GM12878 (cell line): Measurements from ENCODE around the gene RERE. TPM values are rescaled to one million over a fixed set of nuclear protein-coding genes. Genes with fewer than 3 reads are reported as not detected.

Experiments
- ATAC-seq: fragments of 200-7000 bp; cut with Tn5 transposase; 3 replicates; pipeline ENCODE4 v1.9.1; 2020; ENCODE audit warnings: mild to moderate bottlenecking, moderate library complexity
- BruUV-seq: library from RNA; stranded (reverse); fragments of 400-500 nt; replicated peaks from 2 replicates; lab custom pipeline; 2021; lab: Mats Ljungman, UMichigan
- CTCF ChIA-PET: fragments of 300-600 bp; sonication (Branson Sonifier 250); formaldehyde crosslinking; extraction: SDS; loops from one replicate; lab custom pipeline; 2021; ENCODE audit warnings: inconsistent platforms; lab: Yijun Ruan, JAX
- POLR2A ChIA-PET: fragments of 350-600 bp; formaldehyde crosslinking; extraction: SDS; loops from one replicate; lab custom pipeline; 2021; ENCODE audit warnings: inconsistent platforms; lab: Charles Lee
- RAD21 ChIA-PET: fragments of 300-600 bp; sonication (Branson Sonifier 250); formaldehyde crosslinking; loops from one replicate; lab custom pipeline; 2023; ENCODE audit warnings: antibody characterized with exemption; ENCODE audit not compliant: unreplicated experiment; lab: Charles Lee
- SMC1A ChIA-PET: fragments of 300-600 bp; sonication (Branson Sonifier 250); formaldehyde crosslinking; loops from one replicate; lab custom pipeline; 2023; ENCODE audit not compliant: unreplicated experiment, uncharacterized antibody; lab: Charles Lee
- DNase-seq: peaks from one replicate; pipeline ENCODE4 v3.0.0-alpha.2; 2011; ENCODE audit warnings: low read depth, low spot score
- FAIRE-seq: peaks from 3 replicates; lab custom pipeline; 2011; peaks lifted over from hg19 to GRCh38; lab: Jason Lieb, UNC
- H2AFZ ChIP-seq: 2 replicates; pipeline ENCODE4 v1.6.0; 2011; ENCODE audit warnings: low read depth, low read length, control low read depth; ENCODE audit not compliant: control insufficient read depth
- H3K27ac ChIP-seq: 2 replicates; pipeline ENCODE4 v1.5.1; 2011; ENCODE audit warnings: control low read depth; ENCODE audit not compliant: control insufficient read depth, insufficient read depth
- H3K27me3 ChIP-seq, 2 experiments: replicated peaks in 1 of 2; 2 replicates each; pipeline versions ENCODE4 v1.6.0 to v1.6.1; 2011; ENCODE audit warnings: low read length in 1 of 2; ENCODE audit not compliant: control insufficient read depth in 2 of 2, insufficient read depth in 2 of 2
- H3K36me3 ChIP-seq, 2 experiments: 2 replicates each; pipeline ENCODE4 v1.5.1; 2011; ENCODE audit warnings: low read length in 1 of 2; ENCODE audit not compliant: control insufficient read depth in 2 of 2, insufficient read depth in 2 of 2
- H3K4me1 ChIP-seq: 2 replicates; pipeline ENCODE4 v1.6.1; 2011; ENCODE audit warnings: mild to moderate bottlenecking, low read length, moderate library complexity, mixed read lengths; ENCODE audit not compliant: control insufficient read depth, insufficient read depth
- H3K4me2 ChIP-seq: 2 replicates; pipeline ENCODE4 v1.6.0; 2011; ENCODE audit warnings: control low read depth; ENCODE audit not compliant: control insufficient read depth, insufficient read depth
- H3K4me3 ChIP-seq: fragments of 200-600 bp; sonication (generic); 2 replicates; pipeline ENCODE4 v1.5.1; 2016
- H3K79me2 ChIP-seq: 2 replicates; pipeline ENCODE4 v1.6.0; 2011; ENCODE audit warnings: low read length; ENCODE audit not compliant: control insufficient read depth, insufficient read depth
- H3K9ac ChIP-seq: 2 replicates; pipeline ENCODE4 v1.8.0; 2011; ENCODE audit warnings: low read length, control low read depth, mixed read lengths; ENCODE audit not compliant: control insufficient read depth, insufficient read depth
- H3K9me3 ChIP-seq: replicated peaks from 3 replicates; pipeline ENCODE4 v1.5.1; 2011; ENCODE audit warnings: mild to moderate bottlenecking, low read length; ENCODE audit not compliant: control insufficient read depth, insufficient read depth
- H4K20me1 ChIP-seq: 2 replicates; pipeline ENCODE4 v1.6.0; 2011; ENCODE audit not compliant: control insufficient read depth, insufficient read depth
- CHD4 ChIP-seq: fragments of 200-600 bp; sonication (generic); IDR thresholded peaks from 2 replicates; pipeline ENCODE4 v1.6.1; 2016; ENCODE audit warnings: mild to moderate bottlenecking
- MEF2A ChIP-seq: IDR thresholded peaks from 2 replicates; pipeline ENCODE4 v1.6.1; 2011; ENCODE audit warnings: low read depth, mild to moderate bottlenecking, low read length, moderate library complexity; ENCODE audit not compliant: insufficient read depth
- WGBS: methylation state at CpG from one replicate; pipeline ENCODE4 v1.1.6; 2016; ENCODE audit warnings: low lambda C conversion rate; ENCODE audit not compliant: insufficient replicate concordance, insufficient coverage; ENCODE audit errors: missing lambda C conversion rate; 5-methylcytosine and 5-hydroxymethylcytosine counted together
- in situ Hi-C: fragments of 300-500 bp; cut with MboI; formaldehyde crosslinking; loops from 9 replicates; pipeline ENCODE4 v1.14.3; 2018; ENCODE audit warnings: mixed read lengths
- intact Hi-C: fragments of 100-400 bp; cut with micrococcal nuclease; formaldehyde crosslinking; loops from one replicate; pipeline ENCODE4 v1.14.2; 2022; ENCODE audit not compliant: unreplicated experiment
- polyA plus RNA-seq, 11 experiments: library from polyadenylated mRNA; depleted of rRNA in 4 of 11; unstranded in 6 of 11; stranded (reverse) in 5 of 11; fragments of >200 nt; fragmentation: Nextera tagmentation in 4 of 11; fragmentation: Illumina TruSeq in 1 of 11; extraction: Ambion mirVana in 4 of 11; extraction: Trizol in 1 of 11; gene quantifications; 1 replicate in 1 of 11; 2 replicates in 10 of 11; pipeline versions ENCODE4 v1.2.1 to v1.2.3, GENCODE V29; 2011 to 2016; ENCODE audit warnings: inconsistent platforms in 2 of 11, missing spikeins in 2 of 11, low read depth in 1 of 11
- total RNA-seq, 4 experiments: library from RNA; depleted of rRNA in 3 of 4; stranded (reverse); fragments of >200 nt in 3 of 4; fragmentation: Illumina TruSeq in 1 of 4; extraction: Trizol in 1 of 4; gene quantifications; 2 replicates each; pipeline versions ENCODE4 v1.2.1 to v1.2.3, GENCODE V29; 2013 to 2021
- TF ChIP-seq, protein P1 (sequence below): IDR thresholded peaks from 2 replicates; pipeline ENCODE4 v1.6.1; 2012; ENCODE audit warnings: low read depth, low read length, improper control_type of control experiment
- TF ChIP-seq, protein P2 (sequence below): fragments of 450-650 bp; IDR thresholded peaks from 2 replicates; pipeline ENCODE4 v1.6.1; 2017; ENCODE audit warnings: borderline replicate concordance

Gene RERE
- total and polyA plus RNA-seq, 10 of the 15 experiments (the other 5 are each of a cell fraction or from before 2014, with no cell fraction given): 5.2 to 60.5 (median 20.2) TPM

DNA sequence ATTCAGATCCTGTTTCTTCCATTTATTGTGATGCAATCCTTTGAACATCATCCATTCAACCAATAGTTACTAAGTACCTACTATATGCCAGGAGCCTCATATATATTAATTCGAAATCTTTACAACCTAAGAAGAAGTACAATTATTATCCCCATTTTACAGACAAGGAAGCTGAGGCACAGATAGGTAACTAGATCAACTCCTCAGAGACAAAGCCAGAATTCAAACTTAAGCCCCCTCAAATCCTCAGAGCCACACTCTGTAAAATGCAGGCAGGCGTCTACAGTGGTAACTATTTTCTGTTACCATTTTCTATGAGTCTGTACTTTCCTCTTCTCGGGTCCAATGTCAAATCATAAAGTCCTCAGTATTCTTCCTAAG, 391.7 kb downstream of the RERE start:
- H2AFZ ChIP-seq: no peak overlapping the region
- ATAC-seq (no peak), FAIRE-seq (no peak), DNase-seq (no peak)
- SMC1A ChIA-PET: interaction anchor here (0.7 to 1.6 kb wide), 2 partner anchors 85 to 278 kb away, joined by 3 to 5 read pairs; no protein-coding TSS in a partner anchor
- WGBS: 94% methylated on average over 3 of the region's 3 CpGs
- no peak overlapping the region for H3K27ac ChIP-seq
- H3K36me3 ChIP-seq: no peaks in the 10 kb centered on the region; a peak in 2 of 4 replicates
- H3K79me2 ChIP-seq: peaks cover 18% of the 10 kb centered on the region
- no peaks in the 10 kb centered on the region for H3K27me3 ChIP-seq
- H3K9ac ChIP-seq: no peak overlapping the region
- POLR2A ChIA-PET: interaction anchor here (0.6 to 0.7 kb wide), 2 partner anchors 85 to 129 kb away, joined by 3 read pairs; no protein-coding TSS in a partner anchor
- BruUV-seq: no TSS peak
- H3K4me2 ChIP-seq: no peak overlapping the region
- no peaks in the 10 kb centered on the region for H3K9me3 ChIP-seq
- RAD21 ChIA-PET: interaction anchor here (0.7 to 1.2 kb wide), 2 partner anchors 8 to 40 kb away, joined by 3 read pairs; no protein-coding TSS in a partner anchor
- in situ Hi-C loops (no loop called here), intact Hi-C loops (loop anchor here (2.0 to 10.0 kb wide), 2 partner anchors 29 to 99 kb away; no protein-coding TSS in a partner anchor)
- no peak overlapping the region for H3K4me3 ChIP-seq
- TF ChIP-seq MEF2A (no peak), CHD4 (no peak)
- TF ChIP-seq, protein P1, sequence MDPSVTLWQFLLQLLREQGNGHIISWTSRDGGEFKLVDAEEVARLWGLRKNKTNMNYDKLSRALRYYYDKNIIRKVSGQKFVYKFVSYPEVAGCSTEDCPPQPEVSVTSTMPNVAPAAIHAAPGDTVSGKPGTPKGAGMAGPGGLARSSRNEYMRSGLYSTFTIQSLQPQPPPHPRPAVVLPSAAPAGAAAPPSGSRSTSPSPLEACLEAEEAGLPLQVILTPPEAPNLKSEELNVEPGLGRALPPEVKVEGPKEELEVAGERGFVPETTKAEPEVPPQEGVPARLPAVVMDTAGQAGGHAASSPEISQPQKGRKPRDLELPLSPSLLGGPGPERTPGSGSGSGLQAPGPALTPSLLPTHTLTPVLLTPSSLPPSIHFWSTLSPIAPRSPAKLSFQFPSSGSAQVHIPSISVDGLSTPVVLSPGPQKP: no peak
- TF ChIP-seq, protein P2, sequence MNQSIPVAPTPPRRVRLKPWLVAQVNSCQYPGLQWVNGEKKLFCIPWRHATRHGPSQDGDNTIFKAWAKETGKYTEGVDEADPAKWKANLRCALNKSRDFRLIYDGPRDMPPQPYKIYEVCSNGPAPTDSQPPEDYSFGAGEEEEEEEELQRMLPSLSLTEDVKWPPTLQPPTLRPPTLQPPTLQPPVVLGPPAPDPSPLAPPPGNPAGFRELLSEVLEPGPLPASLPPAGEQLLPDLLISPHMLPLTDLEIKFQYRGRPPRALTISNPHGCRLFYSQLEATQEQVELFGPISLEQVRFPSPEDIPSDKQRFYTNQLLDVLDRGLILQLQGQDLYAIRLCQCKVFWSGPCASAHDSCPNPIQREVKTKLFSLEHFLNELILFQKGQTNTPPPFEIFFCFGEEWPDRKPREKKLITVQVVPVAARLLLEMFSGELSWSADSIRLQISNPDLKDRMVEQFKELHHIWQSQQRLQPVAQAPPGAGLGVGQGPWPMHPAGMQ: no peak
- H3K4me1 ChIP-seq: peaks cover 53% of the 10 kb centered on the region
- CTCF ChIA-PET: interaction anchor here (1.1 kb wide), 1 partner anchor 66 kb away, joined by 3 read pairs; no protein-coding TSS in a partner anchor
- 0 out of 2 replicates have a peak, but pooled peaks cover 3% of the 10 kb centered on the region for H4K20me1 ChIP-seq
